Measurements from ENCODE around the gene ASCC3. TPM values are rescaled to one million over a fixed set of nuclear protein-coding genes. Genes with fewer than 3 reads are reported as not detected.

Gene ASCC3
- total and polyA plus RNA-seq, 2 experiments from 2014 or later: 34.0 to 77.6 TPM

GRCh38 chr6:100613656-100614055, 267.5 kb downstream of the ASCC3 start:
- no peaks in the 10 kb centered on the region for H3K9me3 ChIP-seq (ENCODE audit: low read depth)
- no peak overlapping the region for H3K4me3 ChIP-seq
- H4K20me1 ChIP-seq (ENCODE audit: insufficient read depth, poor library complexity, severe bottlenecking): no peaks in the 10 kb centered on the region
- no peaks in the 10 kb centered on the region for H3K36me3 ChIP-seq (replicated peaks; ENCODE audit: insufficient read depth, low read depth)
- no peaks in the 10 kb centered on the region for H3K9me2 ChIP-seq (replicated peaks; ENCODE audit: insufficient read depth)
- H3K79me2 ChIP-seq: no peaks in the 10 kb centered on the region
- TF ChIP-seq EZH2phosphoT487 (IDR thresholded peaks at IDR 0.05; ENCODE audit: low read depth, severe bottlenecking, unreplicated experiment) (no peak), EZH2 (IDR thresholded peaks at IDR 0.05; ENCODE audit: borderline replicate concordance) (no peak)
- TF ChIP-seq, protein P1, sequence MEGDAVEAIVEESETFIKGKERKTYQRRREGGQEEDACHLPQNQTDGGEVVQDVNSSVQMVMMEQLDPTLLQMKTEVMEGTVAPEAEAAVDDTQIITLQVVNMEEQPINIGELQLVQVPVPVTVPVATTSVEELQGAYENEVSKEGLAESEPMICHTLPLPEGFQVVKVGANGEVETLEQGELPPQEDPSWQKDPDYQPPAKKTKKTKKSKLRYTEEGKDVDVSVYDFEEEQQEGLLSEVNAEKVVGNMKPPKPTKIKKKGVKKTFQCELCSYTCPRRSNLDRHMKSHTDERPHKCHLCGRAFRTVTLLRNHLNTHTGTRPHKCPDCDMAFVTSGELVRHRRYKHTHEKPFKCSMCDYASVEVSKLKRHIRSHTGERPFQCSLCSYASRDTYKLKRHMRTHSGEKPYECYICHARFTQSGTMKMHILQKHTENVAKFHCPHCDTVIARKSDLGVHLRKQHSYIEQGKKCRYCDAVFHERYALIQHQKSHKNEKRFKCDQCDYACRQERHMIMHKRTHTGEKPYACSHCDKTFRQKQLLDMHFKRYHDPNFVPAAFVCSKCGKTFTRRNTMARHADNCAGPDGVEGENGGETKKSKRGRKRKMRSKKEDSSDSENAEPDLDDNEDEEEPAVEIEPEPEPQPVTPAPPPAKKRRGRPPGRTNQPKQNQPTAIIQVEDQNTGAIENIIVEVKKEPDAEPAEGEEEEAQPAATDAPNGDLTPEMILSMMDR (IDR thresholded peaks at IDR 0.05; ENCODE audit: poor library complexity): no peak
- no peak overlapping the region for H3K27ac ChIP-seq
- WGBS (ENCODE audit: low lambda C conversion rate, missing lambda C conversion rate): 99% methylated on average over 3 of the region's 3 CpGs
- H3K27me3 ChIP-seq: no peaks in the 10 kb centered on the region
- no peaks in the 10 kb centered on the region for H3K4me1 ChIP-seq (ENCODE audit: insufficient read depth)
- no peak overlapping the region for H2AFZ ChIP-seq
- no peak for DNase-seq (ENCODE audit: low spot score)
- no peak overlapping the region for H3K4me2 ChIP-seq

GRCh38 chr6:100612094-100612493, 269.0 kb downstream of the ASCC3 start:
- TF ChIP-seq EZH2 (IDR thresholded peaks at IDR 0.05; ENCODE audit: borderline replicate concordance) (no peak), EZH2phosphoT487 (IDR thresholded peaks at IDR 0.05; ENCODE audit: low read depth, severe bottlenecking, unreplicated experiment) (no peak)
- TF ChIP-seq, protein P1 (IDR thresholded peaks at IDR 0.05; ENCODE audit: poor library complexity): no peak
- Histone ChIP-seq H2AFZ (no peak overlapping the region), H3K27ac (no peak overlapping the region), H3K79me2 (no peaks in the 10 kb centered on the region), H3K36me3 (replicated peaks; ENCODE audit: insufficient read depth, low read depth) (no peaks in the 10 kb centered on the region), H3K9me3 (ENCODE audit: low read depth) (no peaks in the 10 kb centered on the region), H3K4me2 (no peak overlapping the region), H3K4me3 (no peak overlapping the region), H3K9me2 (replicated peaks; ENCODE audit: insufficient read depth) (no peaks in the 10 kb centered on the region), H3K27me3 (no peaks in the 10 kb centered on the region), H3K4me1 (ENCODE audit: insufficient read depth) (no peaks in the 10 kb centered on the region), H4K20me1 (ENCODE audit: insufficient read depth, poor library complexity, severe bottlenecking) (no peaks in the 10 kb centered on the region)
- no peak for DNase-seq (ENCODE audit: low spot score)
- WGBS (ENCODE audit: low lambda C conversion rate, missing lambda C conversion rate): 90% methylated on average over 2 of the region's 2 CpGs

DNA sequence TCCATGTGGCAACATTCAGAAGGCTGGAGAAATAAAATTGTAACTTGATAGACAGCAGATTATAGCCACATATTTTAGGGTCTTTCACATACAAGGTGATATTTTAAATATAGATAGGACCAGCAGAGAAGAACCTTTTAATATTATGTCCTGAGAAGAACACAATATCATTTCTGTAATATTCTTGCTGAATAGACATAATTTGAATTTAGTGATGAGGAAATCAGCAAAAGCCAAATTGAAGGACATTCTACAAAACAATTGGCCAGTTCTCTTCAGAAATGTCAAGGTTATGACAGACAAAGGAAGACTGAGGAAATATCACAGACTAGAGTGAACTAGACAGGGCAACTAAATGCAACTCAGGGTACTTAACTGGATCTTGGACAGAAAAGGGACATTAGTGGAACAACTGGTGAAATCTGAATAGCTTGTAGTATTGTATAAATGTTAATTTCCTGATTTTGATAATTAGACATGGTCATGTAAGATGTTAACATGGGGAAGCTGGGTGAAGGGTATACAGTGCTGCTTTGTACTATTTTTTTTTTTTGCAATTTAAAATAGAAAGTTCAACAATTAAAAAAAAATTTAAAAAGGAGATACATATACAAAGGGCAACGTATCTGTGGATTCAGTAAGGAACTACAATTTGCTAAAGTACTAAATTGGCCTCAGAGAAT, 281.9 kb downstream of the ASCC3 start:
- H3K9me3 ChIP-seq (ENCODE audit: low read depth): no peaks in the 10 kb centered on the region
- no peaks in the 10 kb centered on the region for H3K4me1 ChIP-seq (ENCODE audit: insufficient read depth)
- no peaks in the 10 kb centered on the region for H3K27me3 ChIP-seq
- H4K20me1 ChIP-seq (ENCODE audit: insufficient read depth, poor library complexity, severe bottlenecking): no peaks in the 10 kb centered on the region
- no peak for DNase-seq (ENCODE audit: low spot score)
- 93% methylated on average over 1 of the region's 1 CpG for WGBS (ENCODE audit: low lambda C conversion rate, missing lambda C conversion rate)
- no peak overlapping the region for H3K4me2 ChIP-seq
- no peaks in the 10 kb centered on the region for H3K9me2 ChIP-seq (replicated peaks; ENCODE audit: insufficient read depth)
- no peak overlapping the region for H3K4me3 ChIP-seq
- H3K36me3 ChIP-seq (replicated peaks; ENCODE audit: insufficient read depth, low read depth): no peaks in the 10 kb centered on the region
- H3K79me2 ChIP-seq: no peaks in the 10 kb centered on the region
- TF ChIP-seq EZH2phosphoT487 (IDR thresholded peaks at IDR 0.05; ENCODE audit: low read depth, severe bottlenecking, unreplicated experiment): no peak
- H2AFZ ChIP-seq: no peak overlapping the region
- no peak overlapping the region for H3K27ac ChIP-seq

DNA sequence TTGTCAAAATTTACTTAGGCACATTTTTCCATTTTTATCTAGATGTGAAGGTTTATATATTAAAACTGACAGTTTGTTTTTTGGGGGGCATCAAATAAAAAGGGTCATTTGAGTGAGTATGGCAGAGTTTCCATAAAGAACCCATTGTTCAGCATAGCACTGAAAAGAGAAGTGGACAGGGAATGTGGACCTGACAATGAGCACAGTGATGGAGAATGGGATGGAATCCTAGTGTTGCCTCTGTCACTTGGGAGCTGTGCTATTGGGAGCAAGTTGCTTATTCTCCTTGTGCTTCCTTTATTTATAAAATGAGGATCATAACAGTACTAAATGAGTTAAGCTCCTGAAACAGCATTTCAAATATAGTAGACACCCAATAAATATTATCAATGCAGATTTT, 285.7 kb downstream of the ASCC3 start:
- H3K4me3 ChIP-seq: no peak overlapping the region
- DNase-seq (ENCODE audit: low spot score): no peak
- H3K36me3 ChIP-seq (replicated peaks; ENCODE audit: insufficient read depth, low read depth): no peaks in the 10 kb centered on the region
- no peak overlapping the region for H2AFZ ChIP-seq
- no peak overlapping the region for H3K4me2 ChIP-seq
- H3K27me3 ChIP-seq: no peaks in the 10 kb centered on the region
- TF ChIP-seq EZH2phosphoT487 (IDR thresholded peaks at IDR 0.05; ENCODE audit: low read depth, severe bottlenecking, unreplicated experiment) (no peak), EZH2 (IDR thresholded peaks at IDR 0.05; ENCODE audit: borderline replicate concordance) (no peak)
- TF ChIP-seq, protein P1 (IDR thresholded peaks at IDR 0.05; ENCODE audit: poor library complexity): no peak
- H3K9me2 ChIP-seq (replicated peaks; ENCODE audit: insufficient read depth): no peaks in the 10 kb centered on the region
- H3K27ac ChIP-seq: no peak overlapping the region
- H3K79me2 ChIP-seq: no peaks in the 10 kb centered on the region
- no peaks in the 10 kb centered on the region for H4K20me1 ChIP-seq (ENCODE audit: insufficient read depth, poor library complexity, severe bottlenecking)
- peaks cover 5% of the 10 kb centered on the region for H3K4me1 ChIP-seq (ENCODE audit: insufficient read depth)
- H3K9me3 ChIP-seq (ENCODE audit: low read depth): no peaks in the 10 kb centered on the region

All from hepatocyte (in vitro differentiated cells).